Activated naive CD8-positive, alpha-beta T cell (primary cell): Measurements from ENCODE around the gene CLCF1.

Experiments used
- H3K27ac Mint-ChIP-seq: one replicate; pipeline ENCODE4 v1.8.0; 2021; ENCODE audit warnings: mixed read lengths
- H3K27me3 Mint-ChIP-seq: one replicate; pipeline ENCODE4 v1.8.0; 2021; ENCODE audit warnings: mixed read lengths
- H3K36me3 Mint-ChIP-seq: one replicate; pipeline ENCODE4 v1.8.0; 2021; ENCODE audit warnings: mixed read lengths
- H3K4me1 Mint-ChIP-seq: one replicate; pipeline ENCODE4 v1.8.0; 2021; ENCODE audit warnings: low read depth, mixed read lengths
- H3K4me3 Mint-ChIP-seq: one replicate; pipeline ENCODE4 v1.8.0; 2021; ENCODE audit warnings: mild to moderate bottlenecking, mixed read lengths
- H3K9me3 Mint-ChIP-seq: one replicate; pipeline ENCODE4 v1.8.0; 2021; ENCODE audit warnings: low read depth, mixed read lengths

The CLCF1 gene

GRCh38 chr11:67365736-67366444, 7.5 kb downstream of the CLCF1 start:
- H3K4me3 Mint-ChIP-seq: no peak overlapping the region
- no peak overlapping the region for H3K27ac Mint-ChIP-seq

DNA sequence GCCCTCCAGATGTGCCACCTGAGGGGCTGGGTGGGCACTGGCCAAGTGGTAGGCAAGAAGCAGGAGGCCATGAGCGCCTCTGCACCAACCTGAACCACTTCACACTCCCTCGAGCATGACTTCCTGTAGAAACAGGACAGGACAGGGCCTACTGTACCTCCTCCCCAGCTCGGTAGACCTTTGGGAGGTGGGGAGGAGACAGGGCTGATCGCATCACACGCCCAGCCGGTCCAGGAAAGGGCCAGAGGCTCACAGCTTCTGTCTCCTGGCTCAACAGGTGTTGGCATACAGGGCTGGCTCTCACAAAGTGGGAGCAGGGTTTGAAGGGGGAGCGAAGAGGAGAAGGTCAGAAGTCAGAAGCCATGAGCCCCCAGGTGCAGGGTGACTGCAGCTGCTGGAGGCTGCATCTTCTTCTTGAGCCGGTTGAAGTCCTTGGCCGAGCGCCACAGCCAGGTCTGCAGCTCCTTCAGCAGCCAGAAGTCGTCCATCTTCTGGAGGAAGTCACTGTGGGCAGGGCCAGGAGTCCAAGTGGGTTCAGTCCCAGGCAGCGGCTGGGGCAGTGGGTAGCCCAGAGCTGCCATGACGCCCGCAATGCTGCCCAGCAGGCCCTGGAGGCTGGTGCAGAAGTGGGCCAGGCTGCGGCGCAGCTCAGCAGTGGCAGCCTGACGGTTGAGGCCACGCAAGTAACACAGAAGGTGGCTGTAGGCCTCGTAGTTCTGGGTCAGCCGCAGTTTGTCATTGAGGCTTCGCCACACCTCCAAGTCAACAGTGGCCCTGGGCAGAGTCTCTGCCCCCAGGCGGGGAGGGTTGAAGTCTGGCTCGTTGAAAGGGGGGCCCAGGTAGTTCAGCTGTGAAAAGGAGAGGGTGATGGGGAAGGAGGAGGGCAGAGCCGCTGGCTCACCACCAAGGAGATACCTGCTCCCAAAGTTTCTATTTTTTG, 8.3 kb downstream of the CLCF1 start:
- no peaks in the 10 kb centered on the region for H3K9me3 Mint-ChIP-seq
- no peak overlapping the region for H3K27ac Mint-ChIP-seq
- H3K27me3 Mint-ChIP-seq: no peaks in the 10 kb centered on the region
- no peaks in the 10 kb centered on the region for H3K36me3 Mint-ChIP-seq
- H3K4me1 Mint-ChIP-seq: peaks cover 41% of the 10 kb centered on the region
- H3K4me3 Mint-ChIP-seq: no peak overlapping the region

More at GRCh38 chr11:67365736-67366444, 7.5 kb downstream of the CLCF1 start:
- no peaks in the 10 kb centered on the region for H3K36me3 Mint-ChIP-seq
- no peaks in the 10 kb centered on the region for H3K27me3 Mint-ChIP-seq
- no peaks in the 10 kb centered on the region for H3K9me3 Mint-ChIP-seq
- peaks cover 46% of the 10 kb centered on the region for H3K4me1 Mint-ChIP-seq

DNA sequence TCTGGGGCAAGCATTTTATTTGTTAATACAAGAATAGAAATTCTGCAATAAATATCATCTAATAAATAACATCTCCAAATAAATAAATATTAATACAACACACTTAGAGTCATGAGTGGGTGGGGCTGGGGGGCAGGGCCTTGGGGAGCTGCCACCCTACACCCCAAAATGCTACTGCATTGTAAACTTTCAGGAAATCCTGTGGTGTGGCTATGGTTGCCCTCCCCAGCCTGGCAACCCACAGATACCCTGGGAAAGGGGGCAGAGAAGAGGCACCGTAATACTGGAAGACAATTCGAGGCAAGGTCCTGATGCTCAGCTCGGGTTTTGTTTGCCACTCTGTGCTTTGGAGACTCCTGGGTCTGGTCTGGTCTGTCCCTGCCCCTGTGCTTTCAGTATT, 9.2 kb downstream of the CLCF1 start:
- H3K36me3 Mint-ChIP-seq: no peaks in the 10 kb centered on the region
- H3K9me3 Mint-ChIP-seq: no peaks in the 10 kb centered on the region
- no peaks in the 10 kb centered on the region for H3K27me3 Mint-ChIP-seq
- peaks cover 39% of the 10 kb centered on the region for H3K4me1 Mint-ChIP-seq
- no peak overlapping the region for H3K27ac Mint-ChIP-seq
- no peak overlapping the region for H3K4me3 Mint-ChIP-seq

GRCh38 chr11:67357831-67358670, 15.3 kb downstream of the CLCF1 start:
- Mint-ChIP-seq H3K9me3 (no peaks in the 10 kb centered on the region), H3K4me1 (peaks cover 23% of the 10 kb centered on the region), H3K4me3 (no peak overlapping the region), H3K27ac (no peak overlapping the region), H3K36me3 (no peaks in the 10 kb centered on the region), H3K27me3 (no peaks in the 10 kb centered on the region)

DNA sequence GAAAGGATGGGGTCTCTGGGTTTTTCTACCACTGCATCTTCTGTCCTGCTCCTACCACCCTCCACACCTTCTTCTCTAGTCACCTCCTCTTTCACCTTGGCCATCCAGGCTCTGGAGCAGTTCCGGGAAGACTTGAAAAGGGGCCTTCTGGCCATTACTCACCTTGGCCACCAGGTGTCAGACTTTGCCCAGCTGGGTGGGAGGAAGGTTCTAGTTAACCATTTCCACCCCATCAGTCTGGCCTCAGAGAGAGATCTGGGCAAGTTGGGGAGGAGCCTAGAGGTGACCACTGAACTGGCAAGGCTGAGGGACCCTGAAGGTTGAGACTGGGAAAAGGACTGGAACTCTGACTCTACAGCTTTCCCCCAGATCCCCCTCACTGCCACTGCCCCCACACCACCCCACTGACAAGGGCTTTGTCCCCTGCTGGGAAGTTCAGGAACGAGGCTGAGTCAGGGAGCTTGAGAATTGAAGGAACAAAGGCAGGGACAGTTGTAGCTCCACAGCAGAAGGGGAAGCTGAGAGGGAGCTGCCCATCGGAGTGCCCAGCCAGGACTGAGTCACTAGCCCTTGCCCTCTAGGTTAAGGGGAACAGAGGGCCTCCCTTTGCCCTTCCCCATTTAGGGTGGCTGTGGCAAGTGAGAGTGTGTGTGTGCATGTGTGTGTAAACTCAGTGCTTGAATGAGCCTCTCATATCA, 16.4 kb downstream of the CLCF1 start:
- peak overlapping the region; percentile 76 for H3K27ac Mint-ChIP-seq
- no peak overlapping the region for H3K4me3 Mint-ChIP-seq
- no peaks in the 10 kb centered on the region for H3K36me3 Mint-ChIP-seq
- no peaks in the 10 kb centered on the region for H3K9me3 Mint-ChIP-seq
- H3K27me3 Mint-ChIP-seq: no peaks in the 10 kb centered on the region
- H3K4me1 Mint-ChIP-seq: peaks cover 25% of the 10 kb centered on the region

GRCh38 chr11:67356387-67356863, 17.0 kb downstream of the CLCF1 start:
- Mint-ChIP-seq H3K9me3 (no peaks in the 10 kb centered on the region), H3K27me3 (no peaks in the 10 kb centered on the region), H3K36me3 (no peaks in the 10 kb centered on the region), H3K4me1 (peaks cover 30% of the 10 kb centered on the region), H3K4me3 (no peak overlapping the region), H3K27ac (peak overlapping the region; percentile 76)

DNA sequence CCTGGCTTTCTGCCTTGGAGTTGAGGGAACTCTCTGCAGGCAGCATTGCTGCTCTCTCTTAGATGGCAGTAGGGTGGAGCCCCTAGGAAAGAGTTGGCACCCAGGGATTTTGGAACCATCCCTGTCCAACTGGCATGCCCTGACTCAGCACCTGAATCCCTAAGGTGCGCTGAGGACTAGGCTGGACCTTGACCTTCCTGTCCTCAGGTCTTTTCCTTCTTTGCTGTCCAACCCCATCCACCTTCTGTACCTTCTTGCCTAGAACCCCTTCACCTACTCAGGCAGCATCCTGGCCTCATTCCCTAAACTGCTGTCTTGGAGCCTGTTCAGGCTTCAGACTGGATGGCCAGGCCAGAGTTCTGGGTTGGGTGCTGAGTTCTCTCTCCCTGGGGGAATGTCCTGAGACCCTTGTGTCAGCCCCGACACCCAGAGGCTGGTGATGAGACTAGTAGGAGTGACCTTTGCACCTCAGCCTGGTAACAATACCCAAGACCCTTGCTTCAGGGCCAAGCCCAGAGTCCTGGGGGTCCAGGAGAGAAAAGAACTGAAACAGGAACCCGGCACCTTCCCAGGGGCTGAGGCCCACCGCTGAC, 17.5 kb downstream of the CLCF1 start:
- H3K4me3 Mint-ChIP-seq: no peak overlapping the region
- peaks cover 36% of the 10 kb centered on the region for H3K4me1 Mint-ChIP-seq
- no peaks in the 10 kb centered on the region for H3K36me3 Mint-ChIP-seq
- no peak overlapping the region for H3K27ac Mint-ChIP-seq
- no peaks in the 10 kb centered on the region for H3K27me3 Mint-ChIP-seq
- no peaks in the 10 kb centered on the region for H3K9me3 Mint-ChIP-seq

- Mint-ChIP-seq H3K4me1 (peaks cover 37% of the 10 kb centered on the region), H3K27me3 (no peaks in the 10 kb centered on the region), H3K27ac (no peak overlapping the region), H3K36me3 (no peaks in the 10 kb centered on the region), H3K9me3 (no peaks in the 10 kb centered on the region), H3K4me3 (no peak overlapping the region)
Measured at GRCh38 chr11:67355023-67355793, 18.2 kb downstream of the CLCF1 start.

- H3K27me3 Mint-ChIP-seq: no peaks in the 10 kb centered on the region
- H3K4me3 Mint-ChIP-seq: peak overlapping the region; percentile 82
- peak overlapping the region; percentile 83 for H3K27ac Mint-ChIP-seq
- H3K36me3 Mint-ChIP-seq: no peaks in the 10 kb centered on the region
- peaks cover 46% of the 10 kb centered on the region for H3K4me1 Mint-ChIP-seq
- no peaks in the 10 kb centered on the region for H3K9me3 Mint-ChIP-seq
Measured at GRCh38 chr11:67354075-67355022, 19.0 kb downstream of the CLCF1 start.

- H3K27ac Mint-ChIP-seq: peak within 1 kb of the TSS; percentile 99
- H3K9me3 Mint-ChIP-seq: no peaks in the 10 kb centered on the region
- H3K36me3 Mint-ChIP-seq: no peaks in the 10 kb centered on the region
- no peaks in the 10 kb centered on the region for H3K27me3 Mint-ChIP-seq
- H3K4me3 Mint-ChIP-seq: peak within 1 kb of the TSS; percentile 99
- peaks cover 54% of the 10 kb centered on the region for H3K4me1 Mint-ChIP-seq
Measured at GRCh38 chr11:67353317-67354074, 19.9 kb downstream of the CLCF1 start, which contains the start of gene POLD4. TSS of gene POLD4 (minus strand) at chr11:67353546. CDS start at chr11:67353399, 147 bp downstream.

- Mint-ChIP-seq H3K9me3 (no peaks in the 10 kb centered on the region), H3K27ac (peak overlapping the region; percentile 99), H3K4me3 (peak overlapping the region; percentile 99), H3K4me1 (peaks cover 56% of the 10 kb centered on the region), H3K36me3 (no peaks in the 10 kb centered on the region), H3K27me3 (no peaks in the 10 kb centered on the region)
Measured at GRCh38 chr11:67352546-67353316, 20.7 kb downstream of the CLCF1 start.
